BLaER1 (cell line): ENCODE data around the gene GNG4.
A peak's percentile ranks its signal among the peaks of the same experiment; 100 is the strongest.

Experiments used
- H3K27ac ChIP-seq: shearing (Covaris generic); formaldehyde crosslinking; 2 replicates; pipeline ENCODE4 v1.8.1; 2022
- H3K27me3 ChIP-seq: shearing (Covaris generic); formaldehyde crosslinking; 2 replicates; pipeline ENCODE4 v1.8.1; 2022
- H3K36me3 ChIP-seq: shearing (Covaris generic); formaldehyde crosslinking; 2 replicates; pipeline ENCODE4 v1.8.1; 2022
- H3K4me1 ChIP-seq: shearing (Covaris generic); formaldehyde crosslinking; 2 replicates; pipeline ENCODE4 v1.8.1; 2022
- H3K4me2 ChIP-seq: shearing (Covaris generic); formaldehyde crosslinking; 2 replicates; pipeline ENCODE4 v1.8.1; 2022
- H3K4me3 ChIP-seq: shearing (Covaris generic); formaldehyde crosslinking; 2 replicates; pipeline ENCODE4 v1.8.1; 2022
- H3K9ac ChIP-seq: shearing (Covaris generic); formaldehyde crosslinking; 2 replicates; pipeline ENCODE4 v1.8.1; 2022
- H3K9me3 ChIP-seq: shearing (Covaris generic); formaldehyde crosslinking; 2 replicates; pipeline ENCODE4 v1.8.1; 2022
- H4K20me1 ChIP-seq: shearing (Covaris generic); formaldehyde crosslinking; 2 replicates; pipeline ENCODE4 v1.8.1; 2022
- Cebpa-rat ChIP-seq: shearing (Covaris generic); IDR thresholded peaks from 2 replicates; pipeline ENCODE4 v1.8.1; 2022

Gene GNG4

GRCh38 chr1:235567812-235568503 is 81.6 kb downstream of the GNG4 start:
- no peaks in the 10 kb centered on the region for H3K9me3 ChIP-seq

DNA sequence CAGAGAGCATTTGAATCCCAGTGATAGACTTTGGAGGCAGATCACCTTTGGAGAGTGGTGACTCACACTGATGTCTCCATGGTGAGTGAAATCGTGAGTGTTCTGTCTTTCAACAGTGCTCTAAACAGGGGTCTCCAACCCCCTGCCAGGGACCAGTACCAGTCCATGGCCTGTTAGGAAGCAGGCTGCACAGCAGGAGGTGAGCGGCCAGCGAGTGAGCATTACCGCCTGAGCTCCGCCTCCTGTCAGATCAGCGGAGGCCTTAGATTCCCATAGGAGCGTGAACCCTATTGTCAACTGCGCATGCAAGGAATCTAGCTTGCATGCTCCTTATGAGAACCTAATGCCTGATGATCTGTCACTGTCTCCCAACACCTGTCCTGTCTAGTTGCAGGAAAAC is 83.5 kb downstream of the GNG4 start:
- H3K36me3 ChIP-seq = no peaks in the 10 kb centered on the region
- no peak overlapping the region for H3K27ac ChIP-seq
- H3K4me2 ChIP-seq = no peak overlapping the region
- H3K4me1 ChIP-seq = peaks cover 14% of the 10 kb centered on the region
- H3K9ac ChIP-seq = no peak overlapping the region
- no peak overlapping the region for H3K4me3 ChIP-seq
- TF ChIP-seq Cebpa-rat = no peak
- no peaks in the 10 kb centered on the region for H3K27me3 ChIP-seq
- H3K9me3 ChIP-seq = no peaks in the 10 kb centered on the region; the same call in 1 of the 2 replicates
- H4K20me1 ChIP-seq = no peaks in the 10 kb centered on the region

More at GRCh38 chr1:235567812-235568503, 81.6 kb downstream of the GNG4 start:
- peak; percentile 39; the same call in 1 of the 2 replicates for TF ChIP-seq Cebpa-rat
- Histone ChIP-seq H3K9ac (no peak overlapping the region), H4K20me1 (no peaks in the 10 kb centered on the region), H3K27me3 (no peaks in the 10 kb centered on the region), H3K4me2 (peak overlapping the region; percentile 69), H3K4me1 (peaks cover 14% of the 10 kb centered on the region), H3K27ac (no peak overlapping the region), H3K4me3 (no peak overlapping the region), H3K36me3 (no peaks in the 10 kb centered on the region)

DNA sequence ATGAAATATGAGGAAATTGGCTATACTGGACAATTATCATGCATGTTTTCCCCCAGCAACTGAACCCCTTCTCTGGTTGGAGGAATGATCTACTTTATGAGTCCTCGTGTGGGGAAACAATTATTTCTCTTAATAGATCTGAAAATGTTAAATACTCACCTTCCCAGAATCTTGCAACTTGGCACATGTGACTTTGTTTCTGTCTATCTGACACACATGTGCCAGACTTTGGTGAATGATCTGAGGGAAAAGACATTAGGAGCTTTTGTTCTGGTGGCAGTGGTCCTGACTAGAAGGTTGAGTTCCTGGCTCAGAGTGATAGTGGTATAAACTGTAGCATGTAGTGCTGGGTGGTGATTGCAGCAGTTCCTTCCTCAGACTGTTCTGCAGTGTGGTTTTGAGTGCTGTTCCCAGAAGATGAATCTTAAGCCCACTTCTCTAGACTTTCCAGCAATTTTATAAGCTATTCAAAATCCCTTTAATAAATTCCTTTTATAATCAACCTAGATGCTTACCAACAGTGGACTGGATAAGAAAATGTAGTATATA is 86.0 kb downstream of the GNG4 start:
- no peaks in the 10 kb centered on the region for H3K27me3 ChIP-seq
- no peak overlapping the region for H3K27ac ChIP-seq
- H3K4me1 ChIP-seq = peaks cover 14% of the 10 kb centered on the region
- no peak overlapping the region for H3K4me3 ChIP-seq
- no peaks in the 10 kb centered on the region for H4K20me1 ChIP-seq
- no peak for TF ChIP-seq Cebpa-rat
- no peaks in the 10 kb centered on the region; the same call in 1 of the 2 replicates for H3K9me3 ChIP-seq
- no peaks in the 10 kb centered on the region for H3K36me3 ChIP-seq
- no peak overlapping the region for H3K4me2 ChIP-seq
- H3K9ac ChIP-seq = no peak overlapping the region

GRCh38 chr1:235562589-235562988 is 87.0 kb downstream of the GNG4 start:
- no peaks in the 10 kb centered on the region for H3K27me3 ChIP-seq
- H3K27ac ChIP-seq = no peak overlapping the region
- no peaks in the 10 kb centered on the region for H4K20me1 ChIP-seq
- H3K36me3 ChIP-seq = no peaks in the 10 kb centered on the region
- no peak overlapping the region for H3K4me3 ChIP-seq
- H3K9ac ChIP-seq = no peak overlapping the region
- H3K4me2 ChIP-seq = no peak overlapping the region
- H3K4me1 ChIP-seq = peaks cover 5% of the 10 kb centered on the region
- H3K9me3 ChIP-seq = no peaks in the 10 kb centered on the region; the same call in 1 of the 2 replicates
- TF ChIP-seq Cebpa-rat = no peak

DNA sequence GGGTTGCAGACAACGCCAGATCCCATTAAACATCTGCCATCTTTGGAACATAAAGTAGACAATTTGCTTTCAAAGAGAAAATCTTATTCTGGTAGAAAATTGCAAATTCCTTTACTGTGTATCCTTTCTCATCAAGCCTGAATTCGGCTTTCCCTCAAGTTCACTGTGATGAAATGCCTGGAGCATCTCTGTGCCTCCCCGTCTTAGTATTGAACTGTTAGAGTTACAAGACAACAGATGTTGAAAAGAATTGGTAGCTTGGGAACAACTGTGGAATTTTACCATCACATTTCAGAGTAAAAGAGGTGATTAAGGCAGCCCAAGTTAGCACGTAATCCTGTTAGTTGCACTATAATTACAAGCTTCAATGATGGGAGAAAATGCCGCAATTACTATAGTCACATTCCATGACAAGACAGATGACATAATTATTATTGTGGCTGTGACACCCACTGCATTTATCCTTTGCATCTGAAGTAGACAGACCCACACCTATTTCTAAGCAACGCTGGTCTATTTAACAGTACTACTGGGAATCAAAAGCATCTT is 90.9 kb downstream of the GNG4 start:
- Histone ChIP-seq H3K36me3 (no peaks in the 10 kb centered on the region), H3K4me2 (no peak overlapping the region), H4K20me1 (no peaks in the 10 kb centered on the region), H3K4me1 (no peaks in the 10 kb centered on the region), H3K27ac (no peak overlapping the region), H3K9ac (no peak overlapping the region), H3K27me3 (no peaks in the 10 kb centered on the region), H3K4me3 (no peak overlapping the region), H3K9me3 (peaks cover 5% of the 10 kb centered on the region; the same call in 1 of the 2 replicates)
- no peak for TF ChIP-seq Cebpa-rat

DNA sequence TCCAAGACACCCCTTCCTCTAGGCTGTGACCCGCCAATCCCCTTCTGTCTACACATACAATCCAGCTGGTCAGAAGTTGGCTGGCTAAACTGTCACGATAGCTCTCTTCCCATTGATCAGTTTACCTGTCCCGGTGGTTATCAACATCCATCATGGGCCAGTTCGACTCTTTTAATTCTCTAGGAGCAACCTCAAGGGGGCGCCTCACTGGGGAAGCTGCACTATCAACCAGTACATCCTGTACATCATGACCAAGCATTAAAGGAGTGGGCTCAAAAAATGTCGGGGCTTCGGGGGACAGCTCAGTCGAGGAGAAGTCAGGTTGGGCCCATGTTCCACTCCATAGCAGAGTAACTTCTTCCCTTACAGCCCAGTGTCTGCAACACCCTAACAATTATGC is 92.1 kb downstream of the GNG4 start:
- no peaks in the 10 kb centered on the region for H4K20me1 ChIP-seq
- H3K36me3 ChIP-seq = no peaks in the 10 kb centered on the region
- H3K4me2 ChIP-seq = no peak overlapping the region
- H3K27me3 ChIP-seq = no peaks in the 10 kb centered on the region
- no peak overlapping the region for H3K4me3 ChIP-seq
- no peak for TF ChIP-seq Cebpa-rat
- peaks cover 5% of the 10 kb centered on the region; the same call in 1 of the 2 replicates for H3K9me3 ChIP-seq
- no peak overlapping the region for H3K9ac ChIP-seq
- H3K27ac ChIP-seq = no peak overlapping the region
- no peaks in the 10 kb centered on the region for H3K4me1 ChIP-seq

GRCh38 chr1:235556807-235557206 is 92.8 kb downstream of the GNG4 start:
- no peaks in the 10 kb centered on the region for H4K20me1 ChIP-seq
- no peaks in the 10 kb centered on the region for H3K27me3 ChIP-seq
- H3K9me3 ChIP-seq = 0 out of 2 replicates have a peak, but pooled peaks cover 5% of the 10 kb centered on the region
- no peaks in the 10 kb centered on the region for H3K4me1 ChIP-seq
- H3K9ac ChIP-seq = no peak overlapping the region
- H3K27ac ChIP-seq = no peak overlapping the region
- no peaks in the 10 kb centered on the region for H3K36me3 ChIP-seq
- no peak overlapping the region for H3K4me2 ChIP-seq
- no peak for TF ChIP-seq Cebpa-rat
- H3K4me3 ChIP-seq = no peak overlapping the region

- H3K4me2 ChIP-seq = no peak overlapping the region
- H3K9ac ChIP-seq = no peak overlapping the region
- H4K20me1 ChIP-seq = no peaks in the 10 kb centered on the region
- H3K4me3 ChIP-seq = no peak overlapping the region
- 0 out of 2 replicates have a peak, but pooled peaks cover 5% of the 10 kb centered on the region for H3K9me3 ChIP-seq
- H3K27ac ChIP-seq = no peak overlapping the region
- H3K27me3 ChIP-seq = no peaks in the 10 kb centered on the region
- TF ChIP-seq Cebpa-rat = no peak
- no peaks in the 10 kb centered on the region for H3K36me3 ChIP-seq
- H3K4me1 ChIP-seq = no peaks in the 10 kb centered on the region
Measured at GRCh38 chr1:235553112-235553551, 96.5 kb downstream of the GNG4 start.

GRCh38 chr1:235552146-235552716 is 97.4 kb downstream of the GNG4 start:
- Histone ChIP-seq H3K4me2 (no peak overlapping the region), H3K4me1 (no peaks in the 10 kb centered on the region), H3K27ac (no peak overlapping the region), H3K27me3 (no peaks in the 10 kb centered on the region), H3K9ac (no peak overlapping the region), H3K36me3 (no peaks in the 10 kb centered on the region), H4K20me1 (no peaks in the 10 kb centered on the region), H3K9me3 (0 out of 2 replicates have a peak, but pooled peaks cover 5% of the 10 kb centered on the region), H3K4me3 (no peak overlapping the region)
- TF ChIP-seq Cebpa-rat = no peak
